Ovary (tissue), 9 donors: Measurements from ENCODE around the gene FAM241B. TPM values are rescaled to one million over a fixed set of nuclear protein-coding genes. Genes with fewer than 3 reads are reported as not detected.

Experiments
- DNase-seq, 5 donors: peaks; one replicate each; pipeline ENCODE4 v3.0.0-alpha.2; 2019 to 2020
- H3K27ac ChIP-seq, 2 donors: fragments of 200-600 bp; one replicate each; pipeline versions ENCODE4 v1.5.1 to v1.8.0; 2019 to 2022
- H3K27me3 ChIP-seq: fragments of 200-600 bp; one replicate; pipeline ENCODE4 v1.8.0; 2022
- H3K36me3 ChIP-seq: fragments of 200-600 bp; sonication (generic); one replicate; pipeline ENCODE4 v1.5.1; 2019
- H3K4me1 ChIP-seq: one replicate; pipeline ENCODE4 v1.8.1; 2013; ENCODE audit warnings: mild to moderate bottlenecking, moderate library complexity; ENCODE audit not compliant: insufficient read depth
- H3K4me3 ChIP-seq: fragments of 200-600 bp; sonication (generic); one replicate; pipeline ENCODE4 v1.5.1; 2017
- H3K9me3 ChIP-seq, 2 donors: fragments of 200-600 bp in 1 of 2; sonication (generic) in 1 of 2; one replicate each; pipeline versions ENCODE4 v1.5.1 to v1.8.1; 2013 to 2019; ENCODE audit warnings: mild to moderate bottlenecking in 1 of 2, moderate library complexity in 1 of 2
- CTCF ChIP-seq, 3 donors: fragments of 450-650 bp in 2 of 3; fragments of 200-600 bp in 1 of 3; IDR thresholded peaks; one replicate each; pipeline versions ENCODE4 v1.5.1 to v1.8.0; 2016 to 2022; ENCODE audit warnings: antibody characterized with exemption in 3 of 3, mild to moderate bottlenecking in 1 of 3
- EP300 ChIP-seq: sonication (generic); formaldehyde crosslinking; IDR thresholded peaks from one replicate; pipeline ENCODE4 v1.6.1; 2017; ENCODE audit warnings: antibody characterized with exemption
- POLR2A ChIP-seq: fragments of 450-650 bp; IDR thresholded peaks from one replicate; pipeline ENCODE4 v1.6.1; 2017; ENCODE audit warnings: antibody characterized with exemption, mild to moderate bottlenecking, moderate library complexity
- WGBS, 3 donors: extraction: QIAGEN DNeasy Blood & Tissue Kit in 1 of 3; methylation state at CpG; one replicate each; pipeline versions ENCODE4 v1.1.5 to v1.1.7; 2013 to 2017; 5-methylcytosine and 5-hydroxymethylcytosine counted together
- intact Hi-C, 4 donors: fragments of 100-400 bp; cut with DNase I; formaldehyde crosslinking; loops; one replicate each; pipeline versions ENCODE4 v1.11.0 to v1.15.1; 2022 to 2023
- polyA plus RNA-seq, 2 donors: library from polyadenylated mRNA; stranded (reverse); fragments of 200-250 nt in 1 of 2; fragments of 350-450 nt in 1 of 2; fragmentation: Illumina TruSeq in 1 of 2; extraction: RNeasy Lipid Tissue Mini Kit (QIAGEN cat#74804) in 1 of 2; gene quantifications; one replicate each; pipeline ENCODE4 v1.2.3, GENCODE V29; 2013 to 2014
- total RNA-seq, 7 donors: library from RNA; depleted of rRNA in 2 of 7; stranded (reverse); fragments of >200 nt in 2 of 7; fragmentation: NEBNext Ultra II Directional in 3 of 7; extraction: Animal tissue kit (Norgen Biotek cat#: 25700) in 3 of 7; gene quantifications; one replicate each; pipeline versions ENCODE4 v1.1.0 to v1.2.4, GENCODE V29; 2016 to 2023
- donor health status: DM: no; HTN: no; CAD: no; lungs with moderate emphysema.
- donor health status: DM: no; HTN: no; CAD: no.
- donor health status: Bipolar disorder and iron deficiency.
- donor health status: DM: yes; HTN: yes; CAD: no.
- donor health status: DM: no; HTN: no; CAD: no.
- donor health status: DM: yes; HTN: yes; CAD: no.

The FAM241B gene
- total and polyA plus RNA-seq, 9 donors = 1.2 to 3.1 (median 2.0) TPM

GRCh38 chr10:69679736-69680135 lies 49.7 kb downstream of the FAM241B start:
- WGBS, 3 donors = 67 to 72% (median 68%) methylated on average over 9 of the region's 9 CpGs
- no peaks in the 10 kb centered on the region for H3K9me3 ChIP-seq
- no peaks in the 10 kb centered on the region for H3K27me3 ChIP-seq
- no peak for DNase-seq
- no peak overlapping the region for H3K27ac ChIP-seq
- no peak for TF ChIP-seq CTCF (IDR thresholded peaks at IDR 0.05)
- no peak for TF ChIP-seq POLR2A
- no peak for TF ChIP-seq EP300
- no peaks in the 10 kb centered on the region for H3K36me3 ChIP-seq
- H3K4me1 ChIP-seq = no peaks in the 10 kb centered on the region
- intact Hi-C loops = no loop called here
- no peak overlapping the region for H3K4me3 ChIP-seq

- no peak overlapping the region for H3K4me3 ChIP-seq
- H3K36me3 ChIP-seq = no peaks in the 10 kb centered on the region
- DNase-seq = no peak
- no peak overlapping the region for H3K27ac ChIP-seq
- WGBS, 3 donors = 57 to 60% (median 60%) methylated on average over 4 of the region's 4 CpGs
- TF ChIP-seq CTCF (IDR thresholded peaks at IDR 0.05) (no peak), POLR2A (no peak), EP300 (no peak)
- no peaks in the 10 kb centered on the region for H3K9me3 ChIP-seq
- peaks cover 1% of the 10 kb centered on the region for H3K4me1 ChIP-seq
- intact Hi-C loops = no loop called here
- H3K27me3 ChIP-seq = no peaks in the 10 kb centered on the region
Observed at GRCh38 chr10:69680610-69681009, 50.6 kb downstream of the FAM241B start.

- WGBS, 3 donors = 82 to 92% (median 84%) methylated on average over 6 of the region's 6 CpGs
- Histone ChIP-seq H3K9me3 (no peaks in the 10 kb centered on the region), H3K36me3 (no peaks in the 10 kb centered on the region), H3K4me1 (peaks cover 1% of the 10 kb centered on the region), H3K27me3 (no peaks in the 10 kb centered on the region), H3K4me3 (no peak overlapping the region), H3K27ac (no peak overlapping the region)
- no peak for TF ChIP-seq POLR2A
- TF ChIP-seq EP300 = no peak
- no peak for TF ChIP-seq CTCF (IDR thresholded peaks at IDR 0.05)
- intact Hi-C loops = no loop called here
- DNase-seq = no peak
Observed at GRCh38 chr10:69681436-69681835, 51.4 kb downstream of the FAM241B start.

- intact Hi-C loops = no loop called here
- H3K9me3 ChIP-seq = no peaks in the 10 kb centered on the region
- DNase-seq = no peak
- no peak overlapping the region for H3K4me3 ChIP-seq
- no peak overlapping the region for H3K27ac ChIP-seq
- TF ChIP-seq POLR2A (no peak), EP300 (no peak), CTCF (IDR thresholded peaks at IDR 0.05) (no peak)
- peaks cover 1% of the 10 kb centered on the region for H3K4me1 ChIP-seq
- H3K27me3 ChIP-seq = no peaks in the 10 kb centered on the region
- no peaks in the 10 kb centered on the region for H3K36me3 ChIP-seq
Observed at GRCh38 chr10:69682955-69683474, 53.0 kb downstream of the FAM241B start.

Other genes starting within 250 kb of the FAM241B start
- gene TACR2, start 213.3 kb upstream of the FAM241B start, total RNA-seq = 1 to 10 TPM; 1.0 to 6.2 (median 2.2) TPM
- 1 to 10 TPM; 1.4 to 2.5 TPM for gene TACR2, start 213.3 kb upstream of the FAM241B start, polyA plus RNA-seq
- gene TSPAN15, start 178.8 kb upstream of the FAM241B start, total RNA-seq = 10 to 100 TPM in 3 of 7 donors, 1 to 10 TPM in 4; 2.8 to 13.7 (median 5.6) TPM
- gene TSPAN15, start 178.8 kb upstream of the FAM241B start, polyA plus RNA-seq = 10 to 100 TPM in 1 of 2 donors, 1 to 10 TPM in 1; 5.1 to 13.7 TPM
- gene NEUROG3, start 56.8 kb upstream of the FAM241B start, total RNA-seq = not detected
- gene NEUROG3, start 56.8 kb upstream of the FAM241B start, polyA plus RNA-seq = not detected
- gene COL13A1, start 171.7 kb downstream of the FAM241B start, total RNA-seq = 1 to 10 TPM in 3 of 7 donors, under 1 TPM in 4; 0.48 to 3.1 (median 0.87) TPM
- gene COL13A1, start 171.7 kb downstream of the FAM241B start, polyA plus RNA-seq = 1 to 10 TPM; 1.2 to 1.3 TPM